ENCODE measurements around the gene TNNT3. TPM values are rescaled to one million over a fixed set of nuclear protein-coding genes. Genes with fewer than 3 reads are reported as not detected.

Gene TNNT3
- total and polyA plus RNA-seq, 2 of the 4 experiments (the other 2 are of a cell fraction): not detected

DNA sequence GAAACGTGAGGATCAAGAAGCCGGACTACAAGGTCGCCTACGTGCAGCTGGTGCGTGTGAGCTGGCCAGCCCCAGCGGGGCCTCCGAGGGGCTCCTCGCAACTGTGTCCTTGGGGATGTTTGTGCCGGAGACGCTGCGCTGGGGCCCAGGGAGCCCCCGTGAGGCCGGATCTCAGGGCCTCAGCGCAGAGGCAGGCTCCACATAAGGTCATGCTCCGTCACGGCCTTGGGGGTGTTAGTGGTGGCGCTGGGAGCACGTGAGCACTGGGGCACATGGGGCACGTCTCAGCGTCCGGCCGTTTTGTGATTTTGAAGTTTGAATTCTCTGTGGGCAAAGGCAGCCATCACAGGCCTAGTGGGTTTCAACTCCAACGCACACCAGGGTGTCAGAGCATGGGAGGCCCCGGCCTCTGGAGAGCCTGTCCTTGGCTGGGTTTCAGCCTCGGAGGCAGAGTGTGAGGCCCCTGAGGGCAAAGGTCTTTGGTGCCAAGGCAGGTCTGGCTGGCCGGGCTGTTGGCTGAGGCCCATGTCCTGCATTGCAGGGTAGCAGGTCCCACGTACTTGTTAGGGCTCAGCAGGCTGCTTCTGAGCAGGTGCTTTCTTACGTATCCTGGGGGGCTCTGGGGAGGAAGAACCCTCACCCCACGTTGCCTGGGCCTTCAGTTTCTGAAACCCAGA, 33.4 kb downstream of the TNNT3 start:
- Histone ChIP-seq H2BK20ac (ENCODE audit: low read depth, low read length) (no peak overlapping the region), H2AK5ac (ENCODE audit: low read depth, low read length) (no peak overlapping the region), H3K36me3 (ENCODE audit: control insufficient read depth, insufficient read depth, low read length) (no peaks in the 10 kb centered on the region), H2BK5ac (ENCODE audit: low read depth, low read length, poor library complexity, severe bottlenecking) (no peak overlapping the region), H3K23ac (ENCODE audit: low read depth, low read length) (no peak overlapping the region), H2BK15ac (ENCODE audit: low read depth, low read length) (no peak overlapping the region), H3K27me3 (ENCODE audit: control insufficient read depth, insufficient read depth, low read length) (no peaks in the 10 kb centered on the region), H4K20me1 (ENCODE audit: insufficient read depth, low read length) (no peaks in the 10 kb centered on the region), H3K27ac (ENCODE audit: insufficient read depth, low read length) (no peak overlapping the region), H3K18ac (ENCODE audit: low read depth, low read length) (no peak overlapping the region), H3K9me1 (ENCODE audit: insufficient read depth, low read length) (no peaks in the 10 kb centered on the region), H2AK9ac (replicated peaks; ENCODE audit: low read depth, low read length, poor library complexity) (no peak overlapping the region), H4K8ac (ENCODE audit: low read depth in 2 of 2, low read length in 2 of 2) (no peak overlapping the region), H2AFZ (replicated peaks; ENCODE audit: low read length, poor library complexity) (no peak overlapping the region), H3K14ac (replicated peaks; ENCODE audit: low read depth, low read length) (no peak overlapping the region), H3K4me1 (ENCODE audit: control insufficient read depth, insufficient read depth, low read length) (no peaks in the 10 kb centered on the region), H3K4ac (ENCODE audit: low read depth, low read length) (no peak overlapping the region), H3K4me2 (ENCODE audit: low read depth, low read length) (no peak overlapping the region), H3K9me3 (ENCODE audit: control insufficient read depth, insufficient read depth, low read length) (no peaks in the 10 kb centered on the region), H4K5ac (ENCODE audit: low read depth, low read length) (no peak overlapping the region), H2BK120ac (ENCODE audit: low read depth, low read length) (no peak overlapping the region), H3K9ac (ENCODE audit: low read depth, low read length) (no peak overlapping the region), H4K91ac (ENCODE audit: insufficient read depth, low read depth, low read length) (no peak overlapping the region), H3K56ac (ENCODE audit: extremely low read depth, insufficient read depth, low read length) (no peak overlapping the region), H3K79me1 (ENCODE audit: low read depth in 1 of 2, low read length in 2 of 2) (no peaks in the 10 kb centered on the region), H3K4me3 (ENCODE audit: insufficient read depth, low read depth, low read length) (no peak overlapping the region)
- CTCF ChIA-PET: interaction anchor here (1.4 kb wide), 1 partner anchor 199 kb away, joined by 3 read pairs; no protein-coding TSS in a partner anchor
- DNase-seq: no peak
- no peak for TF ChIP-seq CTCF (conservative IDR thresholded peaks at IDR 0.05; ENCODE audit: low read depth, low read length)
- no peak for ATAC-seq (ENCODE audit: low read depth)
- no CpG with 5 or more reads among the region's 29 CpGs for WGBS, 2 experiments (ENCODE audit: extremely low coverage in 2 of 2, insufficient read length in 1 of 2)
- intact Hi-C loops (cut with micrococcal nuclease) (no loop called here), in situ Hi-C loops (cut with MboI; ENCODE audit: low sequenced_read_pairs) (no loop called here), dilution Hi-C loops (cut with HindIII; ENCODE audit: low sequenced_read_pairs, unreplicated experiment) (no loop called here)
- no TSS peak for BruUV-seq (replicated peaks)
- POLR2A ChIA-PET (ENCODE audit: unreplicated experiment): no interaction called here

Measured in IMR-90 (cell line).